Muscle layer of duodenum (tissue), 2 donors: ENCODE results near the gene DYRK1A.

Source experiments
- H3K27ac ChIP-seq: one replicate; pipeline ENCODE4 v1.7.0; 2013; ENCODE audit warnings: mild to moderate bottlenecking, low read length
- H3K27me3 ChIP-seq: one replicate; pipeline ENCODE4 v1.7.0; 2013; ENCODE audit warnings: low read depth, mild to moderate bottlenecking, control low read depth, low read length
- H3K36me3 ChIP-seq, 2 donors: one replicate each; pipeline ENCODE4 v1.7.0; 2013; ENCODE audit warnings: low read length in 2 of 2, control low read depth in 1 of 2, mild to moderate bottlenecking in 1 of 2; ENCODE audit not compliant: insufficient read depth in 2 of 2, control insufficient read depth in 1 of 2
- H3K4me1 ChIP-seq, 2 donors: one replicate each; pipeline ENCODE4 v1.7.0; 2013; ENCODE audit warnings: low read length in 2 of 2, mild to moderate bottlenecking in 2 of 2, control low read depth in 1 of 2, moderate library complexity in 1 of 2; ENCODE audit not compliant: insufficient read depth in 2 of 2, control insufficient read depth in 1 of 2
- H3K4me3 ChIP-seq, 2 donors: one replicate each; pipeline ENCODE4 v1.7.0; 2013; ENCODE audit warnings: low read length in 2 of 2, low read depth in 1 of 2, mild to moderate bottlenecking in 1 of 2
- H3K9me3 ChIP-seq, 2 donors: one replicate each; pipeline ENCODE4 v1.7.0; 2013; ENCODE audit warnings: low read length in 2 of 2, control low read depth in 1 of 2, mild to moderate bottlenecking in 1 of 2; ENCODE audit not compliant: control insufficient read depth in 1 of 2
- donor health status: healthy.

The DYRK1A gene

DNA sequence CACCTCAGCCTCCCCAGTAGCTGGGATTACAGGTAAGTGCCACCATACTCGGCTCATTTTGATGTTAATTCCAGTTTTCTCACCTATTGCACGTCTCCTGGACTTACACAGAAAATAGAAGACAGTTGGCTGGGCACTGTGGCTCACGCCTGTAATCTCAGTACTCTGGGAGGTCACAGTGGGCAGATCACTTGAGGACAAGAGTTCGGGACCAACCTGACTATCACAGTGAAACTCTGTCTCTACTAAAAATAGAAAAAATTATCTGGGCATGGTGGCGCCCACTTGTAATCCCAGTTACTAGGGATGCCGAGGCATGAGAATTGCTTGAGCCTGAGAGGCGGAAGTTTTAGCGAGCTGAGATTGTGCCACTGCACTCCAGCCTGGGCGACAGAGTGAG, 44.1 kb downstream of the DYRK1A start:
- peaks cover 11 to 52% of the 10 kb centered on the region in 2 donors for H3K4me1 ChIP-seq
- no peak overlapping the region for H3K27ac ChIP-seq
- H3K4me3 ChIP-seq: no peak overlapping the region
- no peaks in the 10 kb centered on the region for H3K36me3 ChIP-seq
- no peaks in the 10 kb centered on the region for H3K9me3 ChIP-seq
- H3K27me3 ChIP-seq: no peaks in the 10 kb centered on the region

DNA sequence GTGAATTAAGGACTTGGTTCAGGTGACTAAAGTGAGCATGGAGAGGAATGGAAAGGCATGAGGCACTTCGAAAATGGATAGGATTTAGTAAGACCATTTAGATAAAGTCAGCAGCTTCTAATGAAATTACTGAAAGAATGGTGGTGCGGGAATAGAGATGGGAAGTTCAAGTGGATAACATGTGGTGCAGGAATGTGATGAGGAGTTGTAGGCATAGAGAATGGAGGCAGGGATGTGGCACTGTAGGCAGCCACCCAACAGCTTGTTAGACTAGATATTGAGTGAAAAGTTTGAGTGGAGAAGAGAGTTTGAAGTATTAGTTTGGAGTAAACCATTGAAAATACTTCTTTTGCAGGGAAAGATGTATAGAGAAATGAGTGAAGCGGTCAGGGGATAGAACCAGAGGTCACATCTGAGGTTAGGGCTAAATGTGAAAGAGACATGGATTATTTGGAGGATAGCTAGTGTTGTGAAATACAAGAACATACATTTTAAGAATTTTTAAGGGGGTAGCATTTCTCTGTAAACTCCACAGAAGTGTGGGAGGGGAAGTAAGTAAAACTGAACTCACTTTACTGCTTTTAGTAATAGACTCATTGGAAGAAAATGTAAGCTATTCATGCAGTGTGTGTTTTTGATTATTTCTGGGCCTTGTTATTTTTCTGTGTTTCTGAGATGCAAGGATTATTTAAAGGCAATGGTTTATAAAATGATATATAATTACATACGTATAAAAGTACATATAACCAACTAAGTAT, 46.2 kb downstream of the DYRK1A start:
- no peaks in the 10 kb centered on the region for H3K9me3 ChIP-seq
- peaks cover 5 to 47% of the 10 kb centered on the region in 2 donors for H3K4me1 ChIP-seq
- H3K27me3 ChIP-seq: no peaks in the 10 kb centered on the region
- H3K27ac ChIP-seq: no peak overlapping the region
- H3K36me3 ChIP-seq: no peaks in the 10 kb centered on the region
- H3K4me3 ChIP-seq: no peak overlapping the region

DNA sequence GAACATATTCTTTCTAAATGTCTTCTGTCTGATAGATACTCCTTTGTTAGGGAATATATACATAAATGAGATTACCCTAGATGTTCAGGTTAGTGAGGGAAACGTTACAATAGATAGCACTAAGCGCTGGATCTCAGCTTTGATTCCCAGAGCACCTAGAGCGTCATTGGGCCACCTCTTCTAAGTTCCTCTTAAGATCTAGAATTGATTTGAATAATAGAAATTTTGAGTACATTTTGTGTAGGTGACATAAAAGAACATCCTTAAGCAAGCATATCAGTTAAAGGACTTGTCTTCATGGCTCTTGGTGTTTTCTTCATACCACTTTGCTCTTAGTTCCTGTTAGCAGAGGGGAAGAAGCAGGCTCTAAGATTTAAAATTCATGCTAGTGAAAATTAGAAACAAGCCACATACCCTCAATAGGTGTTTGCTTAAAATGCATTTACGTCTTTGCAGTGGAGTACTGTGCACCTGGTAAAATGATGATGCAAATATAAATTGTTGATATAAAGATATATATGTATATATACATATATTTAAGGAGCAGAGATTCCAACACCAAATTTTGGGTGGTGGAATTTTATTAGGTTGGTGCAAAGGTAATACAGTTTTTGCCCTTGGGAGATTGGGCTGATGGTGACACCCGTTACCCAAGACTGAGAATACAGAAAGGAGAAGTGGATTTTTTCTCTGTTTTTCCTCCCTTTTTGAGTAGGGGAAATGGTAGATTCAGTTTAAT, 47.1 kb downstream of the DYRK1A start:
- peaks cover 3 to 44% of the 10 kb centered on the region in 2 donors for H3K4me1 ChIP-seq
- H3K27ac ChIP-seq: no peak overlapping the region
- H3K27me3 ChIP-seq: no peaks in the 10 kb centered on the region
- no peaks in the 10 kb centered on the region for H3K9me3 ChIP-seq
- H3K36me3 ChIP-seq: no peaks in the 10 kb centered on the region
- H3K4me3 ChIP-seq: no peak overlapping the region

DNA sequence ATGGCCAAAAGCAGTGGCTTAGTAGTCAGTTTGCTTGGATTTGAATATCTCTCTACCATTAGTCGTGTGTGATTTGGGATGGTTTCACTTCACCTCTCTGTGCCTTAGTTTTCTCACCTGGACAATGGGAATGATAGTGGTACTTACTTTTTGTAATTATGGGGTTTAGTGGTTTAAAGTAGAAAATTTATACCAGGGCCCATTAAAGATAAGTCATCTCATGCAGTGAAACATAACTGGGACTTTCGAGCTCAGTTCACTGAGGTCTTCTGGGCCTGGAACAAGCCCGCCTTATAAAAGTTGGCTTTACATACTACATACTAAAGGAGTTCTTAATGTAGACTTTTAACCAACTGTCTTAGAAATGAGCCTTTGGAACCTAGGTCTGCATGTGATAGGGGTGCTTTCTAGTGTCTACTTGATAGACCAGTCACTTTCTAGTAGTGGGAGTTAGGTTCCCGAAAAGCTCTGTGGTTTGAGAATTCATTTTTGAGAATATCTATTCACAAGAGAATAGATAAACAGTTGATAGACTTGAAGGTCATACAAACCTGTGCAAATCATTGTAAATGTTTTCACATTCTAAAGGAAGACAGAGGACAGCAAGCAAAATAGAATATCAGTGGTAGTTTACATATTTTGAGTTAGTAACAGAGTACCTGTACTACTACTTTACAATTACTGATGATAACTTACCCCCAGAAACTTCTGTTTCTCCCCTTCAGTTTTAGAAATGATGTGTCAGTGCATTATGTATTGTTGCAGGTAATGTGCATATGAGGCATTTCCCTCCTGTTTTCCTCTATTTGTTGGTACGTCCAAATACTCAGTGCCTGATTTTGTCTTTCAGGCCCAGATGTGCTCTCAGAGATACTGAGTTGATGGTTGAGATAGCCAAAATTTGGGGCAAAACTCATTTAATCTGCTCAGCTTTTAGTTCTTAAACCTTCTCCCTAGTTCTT, 48.0 kb downstream of the DYRK1A start:
- H3K27me3 ChIP-seq: no peaks in the 10 kb centered on the region
- no peak overlapping the region for H3K27ac ChIP-seq
- no peaks in the 10 kb centered on the region for H3K9me3 ChIP-seq
- H3K36me3 ChIP-seq: no peaks in the 10 kb centered on the region
- no peak overlapping the region for H3K4me3 ChIP-seq
- H3K4me1 ChIP-seq: peaks cover 5 to 53% of the 10 kb centered on the region in 2 donors

DNA sequence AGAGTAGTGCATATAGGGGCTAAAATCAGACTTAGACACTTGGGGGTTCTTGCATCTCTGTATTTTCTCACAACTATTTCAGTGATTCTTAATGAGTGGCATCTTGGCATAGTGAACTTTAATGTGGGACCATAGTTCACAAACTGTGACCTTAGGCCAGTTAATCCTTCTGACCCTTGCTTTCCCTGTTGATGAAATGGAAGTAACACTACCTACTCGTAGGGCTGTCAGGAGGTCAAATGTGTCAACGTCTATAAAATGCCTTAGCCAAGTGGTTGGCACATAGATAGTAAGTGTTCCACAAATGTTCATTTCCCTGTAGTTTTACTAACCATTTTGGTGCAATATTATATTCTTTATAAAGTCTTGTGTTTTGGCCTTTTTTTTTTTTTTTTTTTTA, 49.4 kb downstream of the DYRK1A start:
- Histone ChIP-seq H3K27ac (no peak overlapping the region), H3K9me3 (no peaks in the 10 kb centered on the region), H3K36me3 (no peaks in the 10 kb centered on the region), H3K4me1 (peaks cover 7 to 50% of the 10 kb centered on the region in 2 donors), H3K27me3 (no peaks in the 10 kb centered on the region), H3K4me3 (no peak overlapping the region)

DNA sequence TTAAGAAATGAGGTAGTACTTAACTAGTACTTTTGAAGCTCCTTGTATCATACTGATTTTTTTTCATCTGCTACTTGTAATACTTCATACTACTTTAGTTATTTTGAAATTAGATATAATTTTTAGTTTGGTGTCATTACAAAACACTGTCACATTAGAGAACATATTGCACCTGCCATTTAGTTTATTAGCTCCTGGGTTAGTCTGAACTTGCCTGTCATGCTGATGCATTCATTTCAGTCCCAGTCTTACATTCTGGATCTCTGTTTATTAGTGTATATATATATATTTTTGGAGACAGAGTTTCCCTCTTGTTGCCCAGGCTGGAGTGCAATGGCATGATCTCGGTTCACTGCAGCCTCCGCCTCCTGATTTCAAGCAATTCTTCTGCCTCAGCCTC, 50.3 kb downstream of the DYRK1A start:
- no peak overlapping the region for H3K27ac ChIP-seq
- H3K27me3 ChIP-seq: no peaks in the 10 kb centered on the region
- H3K36me3 ChIP-seq: no peaks in the 10 kb centered on the region
- H3K9me3 ChIP-seq: no peaks in the 10 kb centered on the region
- H3K4me3 ChIP-seq: no peak overlapping the region
- peaks cover 7 to 50% of the 10 kb centered on the region in 2 donors for H3K4me1 ChIP-seq

DNA sequence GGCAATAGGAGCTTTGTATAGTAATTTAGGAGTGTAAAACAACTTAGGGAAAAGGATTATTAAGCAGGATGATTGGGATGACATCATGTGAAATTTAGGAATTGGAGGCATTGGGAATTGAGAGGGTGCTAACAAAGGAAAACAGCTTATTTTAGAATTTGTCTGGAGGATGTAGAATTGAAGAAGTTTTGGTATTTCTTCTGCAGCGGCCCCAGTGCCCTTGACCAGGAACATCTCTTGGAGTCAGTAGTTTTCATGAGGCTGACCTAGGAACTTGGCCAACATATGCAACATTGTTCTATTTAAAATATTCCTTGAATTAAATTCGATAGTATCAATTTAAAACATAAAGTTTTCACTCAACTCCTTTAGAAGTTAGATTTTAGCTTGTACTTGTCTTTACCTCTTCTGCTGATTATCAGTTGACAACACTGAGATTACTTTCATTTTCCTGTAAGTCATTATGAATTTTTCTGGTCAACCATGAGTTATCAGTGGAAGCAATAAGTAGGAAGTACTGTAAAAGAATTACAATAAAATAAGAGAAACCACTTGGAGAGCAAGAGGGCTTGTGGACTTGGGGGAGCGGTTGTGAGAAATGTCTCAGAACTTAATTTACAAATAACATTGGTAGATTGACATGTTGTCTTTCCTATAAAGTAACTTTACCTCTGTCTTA, 52.8 kb downstream of the DYRK1A start:
- no peaks in the 10 kb centered on the region for H3K9me3 ChIP-seq
- no peak overlapping the region for H3K27ac ChIP-seq
- no peaks in the 10 kb centered on the region for H3K27me3 ChIP-seq

DNA sequence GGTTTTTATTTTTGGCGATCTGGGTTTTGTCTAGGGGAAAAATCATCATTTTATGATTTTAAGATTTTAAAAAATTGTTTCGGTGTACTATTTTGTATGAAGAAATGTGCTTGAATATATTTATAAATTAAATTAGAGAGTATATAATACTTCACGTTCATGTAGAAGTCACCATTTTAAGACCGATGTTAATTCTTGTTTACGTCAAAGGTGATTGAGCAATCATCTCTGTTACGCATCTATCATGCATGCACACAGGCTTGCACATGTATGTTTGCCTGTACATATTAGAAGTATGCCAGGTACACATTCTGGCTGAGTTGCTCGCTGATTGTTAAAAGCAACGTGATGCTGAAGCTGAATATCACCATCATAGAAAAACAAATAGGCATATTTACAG, 54.7 kb downstream of the DYRK1A start:
- H3K27ac ChIP-seq: no peak overlapping the region
- H3K27me3 ChIP-seq: no peaks in the 10 kb centered on the region
- peaks cover 10 to 40% of the 10 kb centered on the region in 2 donors for H3K4me1 ChIP-seq
- peaks cover 8 to 10% of the 10 kb centered on the region in 2 donors for H3K36me3 ChIP-seq
- H3K4me3 ChIP-seq: no peak overlapping the region
- H3K9me3 ChIP-seq: no peaks in the 10 kb centered on the region

More for the DNA sequence above, 52.8 kb downstream of the DYRK1A start:
- Histone ChIP-seq H3K36me3 (peaks cover 0 to 10% of the 10 kb centered on the region in 2 donors), H3K4me1 (peaks cover 7 to 44% of the 10 kb centered on the region in 2 donors), H3K4me3 (no peak overlapping the region)

DNA sequence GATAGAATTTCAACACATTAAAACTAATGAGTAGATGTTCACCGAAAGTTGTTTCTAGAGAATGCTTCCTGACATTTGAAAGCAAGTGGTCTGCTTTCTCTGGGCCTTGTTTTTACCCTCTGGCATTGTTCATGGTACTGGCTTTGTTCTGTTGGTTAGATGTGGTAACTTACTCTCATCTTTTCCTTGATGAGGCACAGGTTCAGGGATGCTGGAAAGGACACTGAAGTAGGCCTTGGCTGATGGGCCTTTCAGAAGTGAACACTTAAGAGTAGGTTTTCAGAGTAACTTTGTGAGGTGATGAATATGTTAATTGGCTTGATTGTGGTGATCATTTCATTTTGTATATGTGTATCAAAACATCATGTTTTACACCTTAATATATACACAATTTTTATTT, 55.8 kb downstream of the DYRK1A start:
- Histone ChIP-seq H3K4me3 (no peak overlapping the region), H3K4me1 (peaks cover 10 to 38% of the 10 kb centered on the region in 2 donors), H3K36me3 (peaks cover 8 to 10% of the 10 kb centered on the region in 2 donors), H3K27ac (no peak overlapping the region), H3K27me3 (no peaks in the 10 kb centered on the region), H3K9me3 (no peaks in the 10 kb centered on the region)

DNA sequence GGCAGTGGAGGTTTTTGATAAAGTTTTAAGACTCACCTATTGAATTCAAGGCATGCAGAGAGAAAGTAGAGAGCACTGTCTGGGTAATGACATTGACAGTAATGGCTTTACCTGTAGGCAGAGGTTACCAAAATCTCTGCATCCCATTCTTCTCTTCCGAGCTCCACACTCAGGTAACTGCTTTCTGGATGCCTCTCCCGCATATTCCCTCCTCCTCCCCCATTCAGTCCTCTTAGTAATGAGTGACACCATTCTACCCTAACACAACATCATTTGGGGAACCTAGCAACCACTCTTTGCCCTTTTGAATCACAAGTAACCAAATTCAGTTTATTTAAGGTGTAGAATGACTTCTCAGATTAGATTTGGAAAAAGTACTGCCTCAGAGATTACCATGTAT, 56.5 kb downstream of the DYRK1A start:
- H3K27ac ChIP-seq: no peak overlapping the region
- H3K27me3 ChIP-seq: no peaks in the 10 kb centered on the region
- H3K4me3 ChIP-seq: no peak overlapping the region
- H3K36me3 ChIP-seq: peaks cover 8 to 10% of the 10 kb centered on the region in 2 donors
- peaks cover 10 to 38% of the 10 kb centered on the region in 2 donors for H3K4me1 ChIP-seq
- no peaks in the 10 kb centered on the region for H3K9me3 ChIP-seq
